ENCODE results near the gene PP2D1.

DNA sequence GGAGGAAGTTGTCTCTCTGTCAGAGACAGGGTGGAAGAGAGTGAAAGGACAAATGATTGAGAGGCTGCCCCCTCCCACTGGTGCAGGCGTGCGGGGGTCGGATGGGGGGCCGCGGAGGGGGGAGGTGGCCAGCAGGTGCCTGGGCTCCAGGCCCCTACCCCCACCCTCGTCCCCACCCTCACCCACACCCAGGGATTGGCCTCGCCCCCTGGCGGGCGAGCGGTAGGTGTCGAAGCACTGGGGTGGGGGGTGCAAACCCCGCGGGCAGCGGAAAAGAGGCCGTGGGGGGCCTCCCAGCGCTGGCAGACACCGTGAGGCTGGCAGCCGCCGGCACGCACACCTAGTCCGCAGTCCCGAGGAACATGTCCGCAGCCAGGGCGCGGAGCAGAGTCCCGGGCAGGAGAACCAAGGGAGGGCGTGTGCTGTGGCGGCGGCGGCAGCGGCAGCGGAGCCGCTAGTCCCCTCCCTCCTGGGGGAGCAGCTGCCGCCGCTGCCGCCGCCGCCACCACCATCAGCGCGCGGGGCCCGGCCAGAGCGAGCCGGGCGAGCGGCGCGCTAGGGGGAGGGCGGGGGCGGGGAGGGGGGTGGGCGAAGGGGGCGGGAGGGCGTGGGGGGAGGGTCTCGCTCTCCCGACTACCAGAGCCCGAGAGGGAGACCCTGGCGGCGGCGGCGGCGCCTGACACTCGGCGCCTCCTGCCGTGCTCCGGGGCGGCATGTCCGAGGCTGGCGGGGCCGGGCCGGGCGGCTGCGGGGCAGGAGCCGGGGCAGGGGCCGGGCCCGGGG is 27.9 kb upstream of the PP2D1 start, which contains the start of gene KAT2B:
- TF ChIP-seq, protein P1, sequence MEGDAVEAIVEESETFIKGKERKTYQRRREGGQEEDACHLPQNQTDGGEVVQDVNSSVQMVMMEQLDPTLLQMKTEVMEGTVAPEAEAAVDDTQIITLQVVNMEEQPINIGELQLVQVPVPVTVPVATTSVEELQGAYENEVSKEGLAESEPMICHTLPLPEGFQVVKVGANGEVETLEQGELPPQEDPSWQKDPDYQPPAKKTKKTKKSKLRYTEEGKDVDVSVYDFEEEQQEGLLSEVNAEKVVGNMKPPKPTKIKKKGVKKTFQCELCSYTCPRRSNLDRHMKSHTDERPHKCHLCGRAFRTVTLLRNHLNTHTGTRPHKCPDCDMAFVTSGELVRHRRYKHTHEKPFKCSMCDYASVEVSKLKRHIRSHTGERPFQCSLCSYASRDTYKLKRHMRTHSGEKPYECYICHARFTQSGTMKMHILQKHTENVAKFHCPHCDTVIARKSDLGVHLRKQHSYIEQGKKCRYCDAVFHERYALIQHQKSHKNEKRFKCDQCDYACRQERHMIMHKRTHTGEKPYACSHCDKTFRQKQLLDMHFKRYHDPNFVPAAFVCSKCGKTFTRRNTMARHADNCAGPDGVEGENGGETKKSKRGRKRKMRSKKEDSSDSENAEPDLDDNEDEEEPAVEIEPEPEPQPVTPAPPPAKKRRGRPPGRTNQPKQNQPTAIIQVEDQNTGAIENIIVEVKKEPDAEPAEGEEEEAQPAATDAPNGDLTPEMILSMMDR (IDR thresholded peaks at IDR 0.05): no peak
- TF ChIP-seq, protein P2, sequence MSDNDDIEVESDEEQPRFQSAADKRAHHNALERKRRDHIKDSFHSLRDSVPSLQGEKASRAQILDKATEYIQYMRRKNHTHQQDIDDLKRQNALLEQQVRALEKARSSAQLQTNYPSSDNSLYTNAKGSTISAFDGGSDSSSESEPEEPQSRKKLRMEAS (CRISPR knock-in tag; IDR thresholded peaks at IDR 0.05): no peak
- TF ChIP-seq, protein P3, sequence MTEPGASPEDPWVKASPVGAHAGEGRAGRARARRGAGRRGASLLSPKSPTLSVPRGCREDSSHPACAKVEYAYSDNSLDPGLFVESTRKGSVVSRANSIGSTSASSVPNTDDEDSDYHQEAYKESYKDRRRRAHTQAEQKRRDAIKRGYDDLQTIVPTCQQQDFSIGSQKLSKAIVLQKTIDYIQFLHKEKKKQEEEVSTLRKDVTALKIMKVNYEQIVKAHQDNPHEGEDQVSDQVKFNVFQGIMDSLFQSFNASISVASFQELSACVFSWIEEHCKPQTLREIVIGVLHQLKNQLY (CRISPR knock-in tag; IDR thresholded peaks at IDR 0.05): no peak
- TF ChIP-seq, protein P4, sequence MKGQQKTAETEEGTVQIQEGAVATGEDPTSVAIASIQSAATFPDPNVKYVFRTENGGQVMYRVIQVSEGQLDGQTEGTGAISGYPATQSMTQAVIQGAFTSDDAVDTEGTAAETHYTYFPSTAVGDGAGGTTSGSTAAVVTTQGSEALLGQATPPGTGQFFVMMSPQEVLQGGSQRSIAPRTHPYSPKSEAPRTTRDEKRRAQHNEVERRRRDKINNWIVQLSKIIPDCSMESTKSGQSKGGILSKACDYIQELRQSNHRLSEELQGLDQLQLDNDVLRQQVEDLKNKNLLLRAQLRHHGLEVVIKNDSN (CRISPR knock-in tag; IDR thresholded peaks at IDR 0.05): no peak
- TF ChIP-seq, protein P5, sequence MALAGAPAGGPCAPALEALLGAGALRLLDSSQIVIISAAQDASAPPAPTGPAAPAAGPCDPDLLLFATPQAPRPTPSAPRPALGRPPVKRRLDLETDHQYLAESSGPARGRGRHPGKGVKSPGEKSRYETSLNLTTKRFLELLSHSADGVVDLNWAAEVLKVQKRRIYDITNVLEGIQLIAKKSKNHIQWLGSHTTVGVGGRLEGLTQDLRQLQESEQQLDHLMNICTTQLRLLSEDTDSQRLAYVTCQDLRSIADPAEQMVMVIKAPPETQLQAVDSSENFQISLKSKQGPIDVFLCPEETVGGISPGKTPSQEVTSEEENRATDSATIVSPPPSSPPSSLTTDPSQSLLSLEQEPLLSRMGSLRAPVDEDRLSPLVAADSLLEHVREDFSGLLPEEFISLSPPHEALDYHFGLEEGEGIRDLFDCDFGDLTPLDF (CRISPR knock-in tag; IDR thresholded peaks at IDR 0.05): no peak
- TF ChIP-seq, protein P6, sequence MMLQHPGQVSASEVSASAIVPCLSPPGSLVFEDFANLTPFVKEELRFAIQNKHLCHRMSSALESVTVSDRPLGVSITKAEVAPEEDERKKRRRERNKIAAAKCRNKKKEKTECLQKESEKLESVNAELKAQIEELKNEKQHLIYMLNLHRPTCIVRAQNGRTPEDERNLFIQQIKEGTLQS (CRISPR knock-in tag; conservative IDR thresholded peaks at IDR 0.05): no peak
- TF ChIP-seq ESRRA (CRISPR knock-in tag; IDR thresholded peaks at IDR 0.05; ENCODE audit: borderline replicate concordance): no peak
- TF ChIP-seq FOXP1 (CRISPR knock-in tag; IDR thresholded peaks at IDR 0.05; ENCODE audit: borderline replicate concordance): no peak
- TF ChIP-seq, protein P7, sequence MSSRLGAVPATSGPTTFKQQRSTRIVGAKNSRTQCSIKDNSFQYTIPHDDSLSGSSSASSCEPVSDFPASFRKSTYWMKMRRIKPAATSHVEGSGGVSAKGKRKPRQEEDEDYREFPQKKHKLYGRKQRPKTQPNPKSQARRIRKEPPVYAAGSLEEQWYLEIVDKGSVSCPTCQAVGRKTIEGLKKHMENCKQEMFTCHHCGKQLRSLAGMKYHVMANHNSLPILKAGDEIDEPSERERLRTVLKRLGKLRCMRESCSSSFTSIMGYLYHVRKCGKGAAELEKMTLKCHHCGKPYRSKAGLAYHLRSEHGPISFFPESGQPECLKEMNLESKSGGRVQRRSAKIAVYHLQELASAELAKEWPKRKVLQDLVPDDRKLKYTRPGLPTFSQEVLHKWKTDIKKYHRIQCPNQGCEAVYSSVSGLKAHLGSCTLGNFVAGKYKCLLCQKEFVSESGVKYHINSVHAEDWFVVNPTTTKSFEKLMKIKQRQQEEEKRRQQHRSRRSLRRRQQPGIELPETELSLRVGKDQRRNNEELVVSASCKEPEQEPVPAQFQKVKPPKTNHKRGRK (CRISPR knock-in tag; IDR thresholded peaks at IDR 0.05; ENCODE audit: borderline replicate concordance): no peak

Data from WTC11 (cell line).